ENCODE data around the gene BTG1. TPM values are rescaled to one million over a fixed set of nuclear protein-coding genes. Genes with fewer than 3 reads are reported as not detected.

BTG1 gene
- total RNA-seq, 1 donor, result 5.6 TPM

GRCh38 chr12:92170050-92170449 is 24.4 kb upstream of the BTG1 start:
- no peak for DNase-seq (ENCODE audit: low read depth)
- TF ChIP-seq, protein P1, sequence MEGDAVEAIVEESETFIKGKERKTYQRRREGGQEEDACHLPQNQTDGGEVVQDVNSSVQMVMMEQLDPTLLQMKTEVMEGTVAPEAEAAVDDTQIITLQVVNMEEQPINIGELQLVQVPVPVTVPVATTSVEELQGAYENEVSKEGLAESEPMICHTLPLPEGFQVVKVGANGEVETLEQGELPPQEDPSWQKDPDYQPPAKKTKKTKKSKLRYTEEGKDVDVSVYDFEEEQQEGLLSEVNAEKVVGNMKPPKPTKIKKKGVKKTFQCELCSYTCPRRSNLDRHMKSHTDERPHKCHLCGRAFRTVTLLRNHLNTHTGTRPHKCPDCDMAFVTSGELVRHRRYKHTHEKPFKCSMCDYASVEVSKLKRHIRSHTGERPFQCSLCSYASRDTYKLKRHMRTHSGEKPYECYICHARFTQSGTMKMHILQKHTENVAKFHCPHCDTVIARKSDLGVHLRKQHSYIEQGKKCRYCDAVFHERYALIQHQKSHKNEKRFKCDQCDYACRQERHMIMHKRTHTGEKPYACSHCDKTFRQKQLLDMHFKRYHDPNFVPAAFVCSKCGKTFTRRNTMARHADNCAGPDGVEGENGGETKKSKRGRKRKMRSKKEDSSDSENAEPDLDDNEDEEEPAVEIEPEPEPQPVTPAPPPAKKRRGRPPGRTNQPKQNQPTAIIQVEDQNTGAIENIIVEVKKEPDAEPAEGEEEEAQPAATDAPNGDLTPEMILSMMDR (IDR thresholded peaks at IDR 0.05; ENCODE audit: insufficient read depth, low read depth, low read length), result no peak
- no peak overlapping the region for H3K4me3 ChIP-seq (ENCODE audit: low read depth, low read length)

DNA sequence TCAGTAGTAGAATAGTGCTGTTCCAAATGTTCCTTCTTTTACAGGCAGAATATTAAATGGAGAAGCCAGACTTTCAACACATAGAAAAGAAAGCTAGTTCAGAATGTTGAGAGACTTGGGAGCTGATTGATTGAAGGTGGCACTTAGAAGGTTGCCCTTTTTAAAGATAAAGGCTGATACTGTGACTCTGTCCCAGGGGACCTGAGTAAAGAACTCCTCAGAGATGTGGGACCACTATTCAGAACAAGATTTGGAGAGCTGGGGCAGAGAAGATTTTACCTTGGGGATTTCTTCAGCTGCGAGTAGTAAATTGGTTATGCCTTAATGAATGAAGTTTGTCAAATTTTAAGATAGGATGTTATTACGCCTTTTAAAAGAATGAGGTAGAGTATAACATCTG is 21.4 kb upstream of the BTG1 start:
- TF ChIP-seq, protein P1 (IDR thresholded peaks at IDR 0.05; ENCODE audit: insufficient read depth, low read depth, low read length), result no peak
- no peak overlapping the region for H3K4me3 ChIP-seq (ENCODE audit: low read depth, low read length)
- no peak for DNase-seq (ENCODE audit: low read depth)

DNA sequence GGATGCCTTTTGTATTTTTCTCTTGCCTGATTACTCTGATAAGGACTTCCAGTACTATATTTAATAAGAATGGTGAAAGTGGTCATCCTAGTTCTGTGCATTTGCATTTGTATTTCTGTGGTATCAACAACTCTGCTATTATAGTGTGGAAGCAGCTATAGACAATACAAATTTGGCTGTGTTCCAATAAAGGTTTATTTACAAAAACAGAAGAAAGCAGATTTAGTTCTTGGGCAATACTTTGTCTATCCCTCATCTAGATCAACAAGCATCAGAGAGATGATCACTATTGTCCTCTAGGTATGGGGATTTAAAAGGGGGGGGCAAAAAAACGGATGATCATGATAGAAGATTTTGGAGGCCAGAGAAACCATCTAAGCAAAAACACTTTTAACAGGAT is 19.1 kb upstream of the BTG1 start:
- DNase-seq (ENCODE audit: low read depth), result no peak
- TF ChIP-seq, protein P1 (IDR thresholded peaks at IDR 0.05; ENCODE audit: insufficient read depth, low read depth, low read length), result no peak

GRCh38 chr12:92162079-92162478 is 16.4 kb upstream of the BTG1 start:
- no peak for DNase-seq (ENCODE audit: low read depth)
- TF ChIP-seq, protein P1 (IDR thresholded peaks at IDR 0.05; ENCODE audit: insufficient read depth, low read depth, low read length), result no peak
- H3K4me3 ChIP-seq (ENCODE audit: low read depth, low read length), result no peak overlapping the region

More for the DNA sequence above, 19.1 kb upstream of the BTG1 start:
- no peak overlapping the region for H3K4me3 ChIP-seq (ENCODE audit: low read depth, low read length)

GRCh38 chr12:92158796-92159439 is 13.3 kb upstream of the BTG1 start:
- TF ChIP-seq, protein P1 (IDR thresholded peaks at IDR 0.05; ENCODE audit: insufficient read depth, low read depth, low read length), result no peak
- no peak for DNase-seq (ENCODE audit: low read depth)
- no peak overlapping the region for H3K4me3 ChIP-seq (ENCODE audit: low read depth, low read length)

DNA sequence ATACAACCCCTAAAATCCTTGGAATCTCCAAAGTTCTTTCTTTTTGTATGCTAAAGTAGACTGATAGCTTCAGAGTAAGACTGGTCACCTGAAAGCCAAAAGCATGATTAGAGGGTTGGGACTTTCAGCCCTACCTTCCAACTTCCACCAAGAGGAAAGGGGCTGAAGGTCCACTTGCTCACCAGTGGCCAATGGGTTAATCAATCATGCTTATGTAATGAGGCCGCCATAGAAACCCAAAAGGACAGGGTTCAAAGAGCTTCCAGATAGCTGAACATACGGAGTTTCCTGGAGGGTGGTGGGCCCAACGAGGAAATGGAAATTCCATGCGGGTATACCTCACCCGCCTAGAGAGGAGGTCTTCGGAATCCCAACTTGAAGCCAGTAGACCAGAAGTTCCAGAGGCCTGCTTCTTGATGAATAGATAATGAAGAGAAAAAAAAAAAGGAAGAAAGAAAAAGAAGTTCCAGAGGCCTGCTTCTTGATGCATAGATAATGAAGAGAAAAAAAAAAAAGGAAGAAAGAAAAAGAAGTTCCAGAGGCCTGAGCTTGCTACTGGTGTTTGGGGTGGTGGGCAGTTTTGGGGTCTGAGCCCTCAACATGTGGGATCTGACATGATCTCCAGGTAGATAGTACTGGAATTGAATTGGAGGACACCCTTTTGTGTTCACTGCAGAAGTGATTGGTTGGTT is 11.2 kb upstream of the BTG1 start:
- DNase-seq (ENCODE audit: low read depth), result no peak

More for the DNA sequence above, 11.2 kb upstream of the BTG1 start:
- TF ChIP-seq, protein P1 (IDR thresholded peaks at IDR 0.05; ENCODE audit: insufficient read depth, low read depth, low read length), result no peak
- no peak overlapping the region for H3K4me3 ChIP-seq (ENCODE audit: low read depth, low read length)
